ENCODE data around the gene PRDX2. TPM values are rescaled to one million over a fixed set of nuclear protein-coding genes. Genes with fewer than 3 reads are reported as not detected.

The PRDX2 gene
- total and polyA plus RNA-seq, 2 of the 4 experiments (the other 2 are of a cell fraction), result 371 to 378 TPM

- H2BK15ac ChIP-seq (ENCODE audit: low read depth, low read length), result no peak overlapping the region
- dilution Hi-C loops (cut with HindIII; ENCODE audit: low sequenced_read_pairs, unreplicated experiment), result no loop called here
- H3K9me1 ChIP-seq (ENCODE audit: insufficient read depth, low read length), result 0 out of 2 replicates have a peak, but pooled peaks cover 8% of the 10 kb centered on the region
- no peak overlapping the region for H3K56ac ChIP-seq (ENCODE audit: extremely low read depth, insufficient read depth, low read length)
- H2AK9ac ChIP-seq (replicated peaks; ENCODE audit: low read depth, low read length, poor library complexity), result no peak overlapping the region
- no TSS peak for BruUV-seq (replicated peaks)
- in situ Hi-C loops (cut with MboI; ENCODE audit: low sequenced_read_pairs), result no loop called here
- no peaks in the 10 kb centered on the region for H3K79me1 ChIP-seq (ENCODE audit: low read depth in 1 of 2, low read length in 2 of 2)
- H3K9ac ChIP-seq (ENCODE audit: low read depth, low read length), result no peak overlapping the region
- peak overlapping the region; percentile 89 for H2AFZ ChIP-seq (replicated peaks; ENCODE audit: low read length, poor library complexity)
- H4K91ac ChIP-seq (ENCODE audit: insufficient read depth, low read depth, low read length), result no peak overlapping the region
- TF ChIP-seq RFX5 (IDR thresholded peaks at IDR 0.05; ENCODE audit: low read depth, low read length) (no peak), SMC3 (IDR thresholded peaks at IDR 0.05; ENCODE audit: low read depth, low read length) (no peak), FOS (IDR thresholded peaks at IDR 0.05; ENCODE audit: low read depth, low read length) (no peak), CTCF (conservative IDR thresholded peaks at IDR 0.05; ENCODE audit: low read depth, low read length) (no peak)
- TF ChIP-seq, protein P1, sequence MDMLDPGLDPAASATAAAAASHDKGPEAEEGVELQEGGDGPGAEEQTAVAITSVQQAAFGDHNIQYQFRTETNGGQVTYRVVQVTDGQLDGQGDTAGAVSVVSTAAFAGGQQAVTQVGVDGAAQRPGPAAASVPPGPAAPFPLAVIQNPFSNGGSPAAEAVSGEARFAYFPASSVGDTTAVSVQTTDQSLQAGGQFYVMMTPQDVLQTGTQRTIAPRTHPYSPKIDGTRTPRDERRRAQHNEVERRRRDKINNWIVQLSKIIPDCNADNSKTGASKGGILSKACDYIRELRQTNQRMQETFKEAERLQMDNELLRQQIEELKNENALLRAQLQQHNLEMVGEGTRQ (IDR thresholded peaks at IDR 0.05; ENCODE audit: low read depth, low read length), result no peak
- TF ChIP-seq, protein P2, sequence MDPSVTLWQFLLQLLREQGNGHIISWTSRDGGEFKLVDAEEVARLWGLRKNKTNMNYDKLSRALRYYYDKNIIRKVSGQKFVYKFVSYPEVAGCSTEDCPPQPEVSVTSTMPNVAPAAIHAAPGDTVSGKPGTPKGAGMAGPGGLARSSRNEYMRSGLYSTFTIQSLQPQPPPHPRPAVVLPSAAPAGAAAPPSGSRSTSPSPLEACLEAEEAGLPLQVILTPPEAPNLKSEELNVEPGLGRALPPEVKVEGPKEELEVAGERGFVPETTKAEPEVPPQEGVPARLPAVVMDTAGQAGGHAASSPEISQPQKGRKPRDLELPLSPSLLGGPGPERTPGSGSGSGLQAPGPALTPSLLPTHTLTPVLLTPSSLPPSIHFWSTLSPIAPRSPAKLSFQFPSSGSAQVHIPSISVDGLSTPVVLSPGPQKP (IDR thresholded peaks at IDR 0.05; ENCODE audit: borderline replicate concordance, low read depth, low read length), result no peak
- 2% methylated on average over 19 of the region's 87 CpGs; no CpG with 5 or more reads in 1 of the 2 experiments for WGBS, 2 experiments (ENCODE audit: extremely low coverage in 2 of 2, insufficient read length in 1 of 2)
- peaks cover 54% of the 10 kb centered on the region for H3K27me3 ChIP-seq (ENCODE audit: control insufficient read depth, insufficient read depth, low read length)
- H2BK5ac ChIP-seq (ENCODE audit: low read depth, low read length, poor library complexity, severe bottlenecking), result no peak overlapping the region
- peak; percentile 40 for ATAC-seq (ENCODE audit: low read depth)
- H4K5ac ChIP-seq (ENCODE audit: low read depth, low read length), result no peak overlapping the region
- CTCF ChIA-PET, result interaction anchor here (0.9 kb wide), 1 partner anchor 13 kb away, joined by 3 read pairs; no protein-coding TSS in a partner anchor
- peaks cover 21% of the 10 kb centered on the region for H4K20me1 ChIP-seq (ENCODE audit: insufficient read depth, low read length)
- H3K27ac ChIP-seq (ENCODE audit: insufficient read depth, low read length), result no peak overlapping the region
- H3K4me2 ChIP-seq (ENCODE audit: low read depth, low read length), result peak overlapping the region; percentile 74
- H3K4me1 ChIP-seq (ENCODE audit: control insufficient read depth, insufficient read depth, low read length), result peaks cover 4% of the 10 kb centered on the region; the same call in 1 of the 2 replicates
- H3K36me3 ChIP-seq (ENCODE audit: control insufficient read depth, insufficient read depth, low read length), result no peaks in the 10 kb centered on the region
- peak overlapping the region; percentile 56 for H3K4me3 ChIP-seq (ENCODE audit: insufficient read depth, low read depth, low read length)
- H2AK5ac ChIP-seq (ENCODE audit: low read depth, low read length), result no peak overlapping the region
- H2BK20ac ChIP-seq (ENCODE audit: low read depth, low read length), result no peak overlapping the region
- no peak for DNase-seq
- H3K14ac ChIP-seq (replicated peaks; ENCODE audit: low read depth, low read length), result no peak overlapping the region
- no peak overlapping the region for H4K8ac ChIP-seq (ENCODE audit: low read depth in 2 of 2, low read length in 2 of 2)
- no peaks in the 10 kb centered on the region; the same call in 1 of the 2 replicates for H3K9me3 ChIP-seq (ENCODE audit: control insufficient read depth, insufficient read depth, low read length)
- no peak overlapping the region for H3K23ac ChIP-seq (ENCODE audit: low read depth, low read length)
- intact Hi-C loops (cut with micrococcal nuclease), result no loop called here
- no peak overlapping the region for H3K18ac ChIP-seq (ENCODE audit: low read depth, low read length)
- POLR2A ChIA-PET (ENCODE audit: unreplicated experiment), result no interaction called here
- H2BK120ac ChIP-seq (ENCODE audit: low read depth, low read length), result no peak overlapping the region
- H3K4ac ChIP-seq (ENCODE audit: low read depth, low read length), result no peak overlapping the region
Measured at GRCh38 chr19:12833738-12834565, 32.4 kb upstream of the PRDX2 start.
